D721Med (cell line): Measurements from ENCODE around the gene POFUT1.

Experiments
- DNase-seq: peaks from one replicate; pipeline ENCODE4 v3.0.0; 2011; ENCODE audit warnings: low spot score; ENCODE audit not compliant: insufficient read length
- FAIRE-seq: peaks from 2 replicates; lab custom pipeline; 2011; peaks lifted over from hg19 to GRCh38; lab: Jason Lieb, UNC
- CTCF ChIP-seq: IDR thresholded peaks from 2 replicates; pipeline ENCODE4 v1.5.1; 2012; ENCODE audit warnings: mild to moderate bottlenecking, control low read depth; ENCODE audit not compliant: insufficient read depth; ENCODE audit errors: missing control alignments

POFUT1 gene

GRCh38 chr20:32285082-32285620 lies 77.5 kb downstream of the POFUT1 start:
- no peak for TF ChIP-seq CTCF
- no peak for DNase-seq
- FAIRE-seq: no peak

- TF ChIP-seq CTCF: no peak
- DNase-seq (no peak), FAIRE-seq (no peak)
Observed at GRCh38 chr20:32285621-32286371, 78.1 kb downstream of the POFUT1 start.

DNA sequence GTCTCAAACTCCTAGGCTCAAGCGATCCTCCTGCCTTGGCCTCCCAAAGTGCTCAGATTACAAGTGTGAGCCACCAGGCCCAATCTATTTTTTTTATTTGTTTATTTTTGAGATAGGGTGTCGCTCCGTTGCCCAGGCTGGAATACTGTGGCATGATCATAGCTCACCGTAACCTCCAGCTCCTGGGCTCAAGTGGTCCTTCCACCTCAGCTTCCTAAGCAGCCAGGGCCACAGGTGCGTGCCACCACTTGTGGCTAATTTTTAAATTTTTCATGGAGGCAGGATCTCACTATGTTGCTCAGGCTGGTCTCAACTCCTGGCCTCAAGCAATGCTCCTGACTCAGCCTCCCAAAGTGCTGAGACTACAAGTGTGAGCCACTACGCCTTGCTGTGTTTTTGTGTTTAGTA lies 79.6 kb downstream of the POFUT1 start:
- no peak for FAIRE-seq
- DNase-seq: no peak
- no peak for TF ChIP-seq CTCF
